WTC11 (cell line): ENCODE results near the gene TANGO6. TPM values are rescaled to one million over a fixed set of nuclear protein-coding genes. Genes with fewer than 3 reads are reported as not detected.

Experiments
- ATAC-seq: fragments of 200-7000 bp; cut with Tn5 transposase; 2 replicates; pipeline ENCODE4 v1.10.0; 2021; ENCODE audit warnings: mild to moderate bottlenecking, moderate library complexity
- CTCF ChIA-PET: fragments of 300-600 bp; sonication (Branson Sonifier 250); formaldehyde crosslinking; loops from one replicate; lab custom pipeline; 2021; ENCODE audit warnings: antibody characterized with exemption; lab: Charles Lee
- POLR2A ChIA-PET: fragments of 350-600 bp; sonication (Branson Sonifier 250); formaldehyde crosslinking; loops from one replicate; lab custom pipeline; 2021; ENCODE audit warnings: antibody characterized with exemption; lab: Charles Lee
- DNase-seq: peaks from one replicate; pipeline ENCODE4 v3.0.0; 2021; ENCODE audit warnings: low spot score
- H3K27ac Mint-ChIP-seq: 2 replicates; pipeline ENCODE4 v1.8.0; 2021; ENCODE audit warnings: mixed read lengths
- H3K27me3 Mint-ChIP-seq: 2 replicates; pipeline ENCODE4 v1.8.0; 2021; ENCODE audit warnings: low read depth, mild to moderate bottlenecking, moderate library complexity, mixed read lengths
- H3K36me3 Mint-ChIP-seq: 2 replicates; pipeline ENCODE4 v1.8.0; 2021; ENCODE audit warnings: mixed read lengths
- H3K4me1 Mint-ChIP-seq: 2 replicates; pipeline ENCODE4 v1.8.0; 2022; ENCODE audit warnings: mixed read lengths
- H3K4me3 Mint-ChIP-seq: 2 replicates; pipeline ENCODE4 v1.8.0; 2021; ENCODE audit warnings: mild to moderate bottlenecking, moderate library complexity, mixed read lengths
- H3K9me3 Mint-ChIP-seq: 2 replicates; pipeline ENCODE4 v1.8.0; 2021; ENCODE audit warnings: mixed read lengths
- CBFB ChIP-seq: sonication (generic); formaldehyde crosslinking; IDR thresholded peaks from 2 replicates; pipeline ENCODE4 v1.8.1; 2022; ENCODE audit warnings: mild to moderate bottlenecking, low read depth, missing genetic modification reagents
- CDX4 ChIP-seq: fragments of 250-450 bp; sonication (Bioruptor Pico); IDR thresholded peaks from 2 replicates; pipeline ENCODE4 v1.9.0; 2021; ENCODE audit warnings: moderate library complexity, mild to moderate bottlenecking, inconsistent platforms, borderline replicate concordance
- CTCF ChIP-seq: fragments of 200-600 bp; IDR thresholded peaks from 2 replicates; pipeline ENCODE4 v1.8.0; 2022; ENCODE audit warnings: antibody characterized with exemption
- ERG ChIP-seq: fragments of 250-450 bp; sonication (Bioruptor Pico); IDR thresholded peaks from 2 replicates; pipeline ENCODE4 v1.8.0; 2021; ENCODE audit warnings: mild to moderate bottlenecking
- ESRRA ChIP-seq: sonication (generic); formaldehyde crosslinking; IDR thresholded peaks from 2 replicates; pipeline ENCODE4 v1.8.1; 2022; ENCODE audit warnings: mild to moderate bottlenecking, missing genetic modification reagents, borderline replicate concordance
- FOXJ3 ChIP-seq: sonication (generic); formaldehyde crosslinking; IDR thresholded peaks from 2 replicates; pipeline ENCODE4 v1.9.0; 2021; ENCODE audit warnings: missing genetic modification reagents, mild to moderate bottlenecking, borderline replicate concordance
- IRF2 ChIP-seq: sonication (generic); formaldehyde crosslinking; IDR thresholded peaks from 2 replicates; pipeline ENCODE4 v1.8.0; 2022; ENCODE audit warnings: low read depth, missing genetic modification reagents, borderline replicate concordance
- MAX ChIP-seq: sonication (generic); formaldehyde crosslinking; IDR thresholded peaks from 2 replicates; pipeline ENCODE4 v1.8.0; 2022; ENCODE audit warnings: mild to moderate bottlenecking, missing genetic modification reagents
- MXD4 ChIP-seq: fragments of 250-450 bp; sonication (Bioruptor Pico); IDR thresholded peaks from 2 replicates; pipeline ENCODE4 v1.8.0; 2021; ENCODE audit warnings: mild to moderate bottlenecking, moderate library complexity, borderline replicate concordance
- NFYB ChIP-seq: sonication (generic); formaldehyde crosslinking; conservative IDR thresholded peaks from 2 replicates; pipeline ENCODE4 v1.8.0; 2022; ENCODE audit warnings: low read depth, missing genetic modification reagents
- NR1H2 ChIP-seq: sonication (generic); formaldehyde crosslinking; IDR thresholded peaks from 2 replicates; pipeline ENCODE4 v1.9.0; 2021; ENCODE audit warnings: mild to moderate bottlenecking, moderate library complexity, missing genetic modification reagents
- RELA ChIP-seq: sonication (generic); formaldehyde crosslinking; IDR thresholded peaks from 2 replicates; pipeline ENCODE4 v1.8.1; 2022; ENCODE audit warnings: missing genetic modification reagents, mild to moderate bottlenecking, borderline replicate concordance
- SP1 ChIP-seq: sonication (generic); formaldehyde crosslinking; conservative IDR thresholded peaks from 2 replicates; pipeline ENCODE4 v1.8.1; 2022; ENCODE audit warnings: missing genetic modification reagents
- USF1 ChIP-seq: sonication (generic); formaldehyde crosslinking; IDR thresholded peaks from 2 replicates; pipeline ENCODE4 v1.8.0; 2022; ENCODE audit warnings: mild to moderate bottlenecking, missing genetic modification reagents
- USF2 ChIP-seq: sonication (generic); formaldehyde crosslinking; IDR thresholded peaks from 2 replicates; pipeline ENCODE4 v1.8.1; 2023; ENCODE audit warnings: mild to moderate bottlenecking, missing genetic modification reagents, moderate library complexity
- ZBTB43 ChIP-seq: sonication (generic); formaldehyde crosslinking; IDR thresholded peaks from 2 replicates; pipeline ENCODE4 v1.8.1; 2023; ENCODE audit warnings: mild to moderate bottlenecking, missing genetic modification reagents
- ZMAT4 ChIP-seq: fragments of 250-450 bp; sonication (Bioruptor Pico); IDR thresholded peaks from 2 replicates; pipeline ENCODE4 v1.9.0; 2021; ENCODE audit warnings: mild to moderate bottlenecking
- ZNF121 ChIP-seq: sonication (generic); formaldehyde crosslinking; IDR thresholded peaks from 2 replicates; pipeline ENCODE4 v1.8.0; 2023; ENCODE audit warnings: missing genetic modification reagents
- ZNF138 ChIP-seq: sonication (generic); formaldehyde crosslinking; conservative IDR thresholded peaks from 2 replicates; pipeline ENCODE4 v1.8.1; 2022; ENCODE audit warnings: mild to moderate bottlenecking, moderate library complexity, missing genetic modification reagents
- ZNF416 ChIP-seq: fragments of 250-450 bp; sonication (Bioruptor Pico); IDR thresholded peaks from 2 replicates; pipeline ENCODE4 v1.9.0; 2021; ENCODE audit warnings: mild to moderate bottlenecking, inconsistent platforms
- total RNA-seq: library from RNA; stranded (reverse); gene quantifications from 3 replicates; pipeline ENCODE4 v1.2.3, GENCODE V29; 2021

Gene TANGO6
- total RNA-seq, 1 experiment from 2014 or later, result 15.6 TPM

GRCh38 chr16:69108064-69108904 lies 265.0 kb downstream of the TANGO6 start (continued):
- TF ChIP-seq ERG (CRISPR knock-in tag) (no peak), ZNF121 (no peak), ZMAT4 (no peak), MAX (CRISPR knock-in tag) (peak; percentile 63), MXD4 (CRISPR knock-in tag) (no peak), RELA (CRISPR knock-in tag) (no peak), CDX4 (CRISPR knock-in tag) (no peak), IRF2 (no peak), SP1 (peak; percentile 53; the same call in 1 of the 2 replicates), NR1H2 (no peak), CTCF (no peak), ZNF138 (no peak), ESRRA (CRISPR knock-in tag) (no peak), ZBTB43 (CRISPR knock-in tag) (no peak), CBFB (CRISPR knock-in tag) (no peak), FOXJ3 (CRISPR knock-in tag) (no peak), NFYB (CRISPR knock-in tag) (no peak)

GRCh38 chr16:69108905-69109252 lies 265.5 kb downstream of the TANGO6 start:
- Mint-ChIP-seq H3K36me3 (peaks cover 42% of the 10 kb centered on the region), H3K4me1 (peaks cover 52% of the 10 kb centered on the region), H3K9me3 (no peaks in the 10 kb centered on the region), H3K27ac (peak overlapping the region; percentile 70), H3K27me3 (peaks cover under 1% of the 10 kb centered on the region; the same call in 1 of the 2 replicates), H3K4me3 (peak overlapping the region; percentile 88)
- TF ChIP-seq USF1 (CRISPR knock-in tag) (peak; percentile 59; the same call in 1 of the 2 replicates), USF2 (CRISPR knock-in tag) (peak; percentile 67), ZNF416 (CRISPR knock-in tag) (no peak)
- CTCF ChIA-PET, result interaction anchor here (1.2 to 1.9 kb wide), 5 partner anchors 41 to 207 kb away, joined by 3 to 9 read pairs (median 6); no protein-coding TSS in a partner anchor
- DNase-seq (no peak), ATAC-seq (no peak)
- POLR2A ChIA-PET, result interaction anchor here (0.7 to 0.9 kb wide), 2 partner anchors 9 to 15 kb away, joined by 3 read pairs; no protein-coding TSS in a partner anchor
